ENCODE data around the gene ADAMTS18.

The ADAMTS18 gene

GRCh38 chr16:77331043-77331442 is 103.8 kb downstream of the ADAMTS18 start:
- DNase-seq = no peak

GRCh38 chr16:77330332-77331042 is 104.3 kb downstream of the ADAMTS18 start:
- no peak for DNase-seq

- DNase-seq = no peak
Observed at GRCh38 chr16:77328768-77329167, 106.1 kb downstream of the ADAMTS18 start.

GRCh38 chr16:77328274-77328673 is 106.6 kb downstream of the ADAMTS18 start:
- no peak for DNase-seq

- no peak for DNase-seq
Observed at GRCh38 chr16:77327717-77328116, 107.1 kb downstream of the ADAMTS18 start.

GRCh38 chr16:77324729-77325128 is 110.1 kb downstream of the ADAMTS18 start:
- no peak for DNase-seq

- DNase-seq = no peak
Observed at GRCh38 chr16:77323695-77324094, 111.1 kb downstream of the ADAMTS18 start.

GRCh38 chr16:77322757-77323156 is 112.1 kb downstream of the ADAMTS18 start:
- DNase-seq = no peak

- no peak for DNase-seq
Observed at GRCh38 chr16:77317059-77317458, 117.8 kb downstream of the ADAMTS18 start.

GRCh38 chr16:77310877-77311276 is 124.0 kb downstream of the ADAMTS18 start:
- no peak for DNase-seq

- DNase-seq = no peak
Observed at GRCh38 chr16:77308163-77308561, 126.7 kb downstream of the ADAMTS18 start.

GRCh38 chr16:77307426-77308162 is 127.2 kb downstream of the ADAMTS18 start:
- no peak for DNase-seq

- no peak for DNase-seq
Observed at GRCh38 chr16:77306075-77306474, 128.8 kb downstream of the ADAMTS18 start.

GRCh38 chr16:77304877-77305276 is 130.0 kb downstream of the ADAMTS18 start:
- no peak for DNase-seq

GRCh38 chr16:77304134-77304533 is 130.7 kb downstream of the ADAMTS18 start:
- no peak for DNase-seq

GRCh38 chr16:77302674-77303073 is 132.2 kb downstream of the ADAMTS18 start:
- DNase-seq = no peak

- no peak for DNase-seq
Observed at GRCh38 chr16:77302249-77302648, 132.6 kb downstream of the ADAMTS18 start.

GRCh38 chr16:77300256-77300655 is 134.6 kb downstream of the ADAMTS18 start:
- DNase-seq = no peak

GRCh38 chr16:77299395-77299794 is 135.4 kb downstream of the ADAMTS18 start:
- DNase-seq = no peak

GRCh38 chr16:77298418-77299360 is 136.1 kb downstream of the ADAMTS18 start:
- no peak for DNase-seq

- no peak for DNase-seq
Observed at GRCh38 chr16:77297996-77298395, 136.8 kb downstream of the ADAMTS18 start.

- DNase-seq = no peak
Observed at GRCh38 chr16:77295896-77296295, 138.9 kb downstream of the ADAMTS18 start.
